ENCODE data around the gene TOR3A.
"Not testable (repeated sequence)": the region's sequence is repeated elsewhere in the genome, so short reads cannot be mapped to it uniquely, and the experiment has no call there.

TOR3A gene, protein sequence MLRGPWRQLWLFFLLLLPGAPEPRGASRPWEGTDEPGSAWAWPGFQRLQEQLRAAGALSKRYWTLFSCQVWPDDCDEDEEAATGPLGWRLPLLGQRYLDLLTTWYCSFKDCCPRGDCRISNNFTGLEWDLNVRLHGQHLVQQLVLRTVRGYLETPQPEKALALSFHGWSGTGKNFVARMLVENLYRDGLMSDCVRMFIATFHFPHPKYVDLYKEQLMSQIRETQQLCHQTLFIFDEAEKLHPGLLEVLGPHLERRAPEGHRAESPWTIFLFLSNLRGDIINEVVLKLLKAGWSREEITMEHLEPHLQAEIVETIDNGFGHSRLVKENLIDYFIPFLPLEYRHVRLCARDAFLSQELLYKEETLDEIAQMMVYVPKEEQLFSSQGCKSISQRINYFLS

DNA sequence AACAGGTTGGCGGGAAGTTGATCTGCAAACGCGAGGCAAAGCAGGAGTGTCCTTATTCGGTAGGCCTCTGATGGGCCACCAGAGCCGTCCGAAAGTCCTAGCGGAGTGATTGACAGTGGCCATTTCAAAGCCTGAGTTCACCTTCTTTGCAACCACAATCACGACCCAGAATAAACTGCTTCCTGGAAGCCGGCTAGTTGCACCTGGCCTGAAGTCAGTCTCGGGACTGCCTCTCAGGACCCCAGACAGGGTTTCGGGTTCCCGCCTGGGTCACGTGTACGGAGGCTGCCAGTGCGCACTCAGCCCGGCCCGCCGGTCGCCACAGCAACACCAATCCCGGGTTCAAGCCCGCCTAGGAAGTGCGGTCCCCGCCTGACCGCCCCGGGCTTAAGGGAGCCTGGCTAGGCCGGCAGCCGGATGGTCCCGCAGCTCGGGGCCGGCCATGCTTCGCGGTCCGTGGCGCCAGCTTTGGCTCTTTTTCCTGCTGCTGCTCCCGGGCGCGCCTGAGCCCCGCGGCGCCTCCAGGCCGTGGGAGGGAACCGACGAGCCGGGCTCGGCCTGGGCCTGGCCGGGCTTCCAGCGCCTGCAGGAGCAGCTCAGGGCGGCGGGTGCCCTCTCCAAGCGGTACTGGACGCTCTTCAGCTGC is at the start of gene TOR3A:
Gene TOR3A (plus strand): TSS at position 384 of the 646 bp plus-strand sequence. CDS start 59 bp downstream, at position 443.
- peak; percentile 84 for DNase-seq

DNA sequence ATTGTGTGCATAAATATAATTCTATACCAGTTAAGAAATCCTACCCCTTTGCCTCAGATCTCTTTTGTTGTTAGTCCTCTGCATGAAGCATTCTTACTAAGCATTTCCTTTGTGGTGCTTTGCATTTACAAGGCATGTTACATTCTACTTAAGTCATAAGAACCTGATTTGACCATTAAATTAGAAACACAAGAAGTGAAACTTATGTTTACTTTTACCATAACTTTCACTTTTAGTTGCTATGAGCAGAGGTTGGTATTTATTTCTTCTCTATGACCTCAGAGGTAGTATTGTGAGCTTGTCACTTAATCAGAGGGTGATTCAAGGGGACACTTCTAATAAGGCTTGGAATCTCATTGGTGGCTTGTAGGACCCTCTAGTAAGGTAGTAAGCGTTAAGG is 47.1 kb upstream of the TOR3A start:
- DNase-seq, result peak; percentile 17

DNA sequence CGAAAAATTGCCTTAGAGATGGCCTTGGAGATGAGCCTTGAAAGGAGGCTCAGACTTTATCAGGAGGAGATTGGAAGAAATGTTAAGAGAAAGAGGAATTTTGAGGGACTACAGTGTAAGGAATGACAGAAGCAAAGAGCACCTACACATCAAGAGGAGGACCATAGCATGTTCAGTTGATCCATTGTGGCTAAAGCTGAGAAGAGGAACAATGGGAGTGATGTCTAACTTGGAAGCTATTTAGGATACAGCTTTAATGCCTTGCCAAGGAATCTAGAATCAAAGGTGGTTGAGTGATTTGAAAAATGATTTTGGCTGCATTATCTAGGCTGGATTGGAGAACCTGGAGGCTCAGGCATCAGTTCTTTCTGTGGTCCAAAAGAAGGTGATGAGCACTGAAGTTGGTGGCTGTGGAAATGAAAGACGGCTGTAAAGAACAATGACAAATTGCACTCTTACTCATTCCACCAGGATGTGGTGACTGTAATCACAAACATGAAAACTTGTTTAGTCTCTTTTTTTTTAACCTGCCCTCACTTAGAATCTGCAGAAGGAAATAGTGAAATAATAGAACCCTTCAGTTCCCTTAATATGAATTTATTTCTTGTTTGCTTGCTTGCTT is 44.9 kb upstream of the TOR3A start:
- DNase-seq, result no peak

DNA sequence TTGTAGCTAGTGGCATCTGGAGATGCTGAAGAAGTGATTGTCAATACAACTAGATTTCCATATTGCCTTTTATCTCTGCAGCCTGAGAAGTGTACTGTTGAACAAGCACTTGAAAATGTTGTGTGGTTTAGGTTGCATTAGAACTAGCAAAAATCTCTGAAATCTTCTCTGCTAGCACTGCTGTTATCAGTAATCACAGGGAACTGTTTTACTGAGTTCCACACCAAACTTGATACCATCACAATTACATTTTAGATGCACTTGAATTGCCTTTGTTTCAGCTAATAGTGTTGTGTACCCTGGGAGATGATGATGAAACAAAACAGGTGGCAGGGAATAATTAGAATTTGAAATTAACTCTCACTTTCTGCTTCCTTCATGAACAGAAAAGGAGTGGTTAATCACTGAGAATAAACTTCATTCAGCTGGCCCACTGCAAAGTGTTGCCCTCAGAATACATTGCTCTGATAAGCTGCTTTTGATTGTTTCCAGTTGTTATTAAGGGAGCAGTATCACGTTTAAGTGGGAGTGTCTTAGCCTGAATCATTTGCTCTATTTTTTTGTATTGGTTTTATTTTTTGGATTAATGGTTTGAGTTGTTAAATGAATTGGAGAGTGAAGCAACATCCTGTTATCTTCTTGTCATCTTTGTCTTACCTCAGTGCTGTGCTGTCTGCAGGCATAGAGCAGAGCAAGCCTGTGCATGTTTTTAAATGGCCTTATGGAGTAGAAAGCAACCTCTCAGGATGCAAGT is 43.2 kb upstream of the TOR3A start:
- DNase-seq, result peak; percentile 10

DNA sequence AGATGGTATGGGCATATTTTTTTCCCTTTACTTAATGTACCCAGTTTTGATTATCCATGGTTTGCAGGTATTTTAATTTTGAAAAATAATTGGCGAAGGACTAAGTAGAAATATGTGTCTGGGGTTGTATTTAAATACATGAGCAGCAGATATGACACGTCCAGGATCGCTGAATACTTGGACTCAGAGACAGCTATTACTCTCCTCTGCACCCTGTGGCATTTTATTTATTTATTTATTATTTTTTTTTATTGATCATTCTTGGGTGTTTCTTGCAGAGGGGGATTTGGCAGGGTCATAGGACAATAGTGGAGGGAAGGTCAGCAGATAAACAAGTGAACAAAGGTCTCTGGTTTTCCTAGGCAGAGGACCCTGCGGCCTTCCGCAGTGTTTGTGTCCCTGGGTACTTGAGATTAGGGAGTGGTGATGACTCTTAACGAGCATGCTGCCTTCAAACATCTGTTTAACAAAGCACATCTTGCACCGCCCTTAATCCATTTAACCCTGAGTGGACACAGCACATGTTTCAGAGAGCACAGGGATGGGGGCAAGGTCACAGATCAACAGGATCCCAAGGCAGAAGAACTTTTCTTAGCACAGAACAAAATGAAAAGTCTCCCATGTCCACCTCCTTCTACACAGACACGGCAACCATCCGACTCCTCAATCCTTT is 42.2 kb upstream of the TOR3A start:
- DNase-seq, result not testable (repeated sequence)

DNA sequence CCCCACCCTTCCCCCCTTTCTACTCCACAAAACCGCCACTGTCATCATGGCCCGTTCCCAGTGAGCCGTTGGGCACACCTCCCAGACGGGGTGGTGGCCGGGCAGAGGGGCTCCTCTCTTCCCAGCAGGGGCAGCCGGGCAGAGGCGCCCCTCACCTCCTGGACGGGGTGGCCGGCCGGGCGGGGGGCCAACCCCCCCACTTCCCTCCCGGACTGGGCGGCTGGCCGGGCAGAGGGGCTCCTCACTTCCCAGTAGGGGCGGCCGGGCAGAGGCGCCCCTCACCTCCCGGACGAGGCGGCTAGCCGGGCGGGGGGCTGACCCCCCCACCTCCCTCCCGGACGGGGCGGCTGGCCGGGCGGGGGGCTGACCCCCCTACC is 41.7 kb upstream of the TOR3A start:
- not testable (repeated sequence) for DNase-seq

DNA sequence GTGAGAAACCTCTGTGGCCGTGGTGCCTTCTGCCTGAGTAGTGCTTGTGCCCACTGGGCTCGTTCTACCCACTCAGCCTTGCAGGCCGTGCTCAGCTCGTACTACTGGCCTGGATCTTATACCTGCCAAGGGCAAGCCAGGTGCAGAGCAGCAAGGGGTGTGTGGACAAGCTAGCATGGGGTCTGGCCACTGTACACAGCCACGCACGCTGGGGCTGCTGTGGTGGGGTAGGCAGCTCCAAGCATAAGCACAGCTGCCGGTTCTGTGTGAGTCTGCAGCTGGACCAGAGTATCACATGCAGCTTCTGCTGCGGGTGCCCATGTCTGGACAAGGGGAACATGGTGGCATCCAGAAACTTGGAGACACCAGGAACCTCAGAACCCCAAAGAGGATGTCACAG is 39.8 kb upstream of the TOR3A start:
- no peak for DNase-seq

DNA sequence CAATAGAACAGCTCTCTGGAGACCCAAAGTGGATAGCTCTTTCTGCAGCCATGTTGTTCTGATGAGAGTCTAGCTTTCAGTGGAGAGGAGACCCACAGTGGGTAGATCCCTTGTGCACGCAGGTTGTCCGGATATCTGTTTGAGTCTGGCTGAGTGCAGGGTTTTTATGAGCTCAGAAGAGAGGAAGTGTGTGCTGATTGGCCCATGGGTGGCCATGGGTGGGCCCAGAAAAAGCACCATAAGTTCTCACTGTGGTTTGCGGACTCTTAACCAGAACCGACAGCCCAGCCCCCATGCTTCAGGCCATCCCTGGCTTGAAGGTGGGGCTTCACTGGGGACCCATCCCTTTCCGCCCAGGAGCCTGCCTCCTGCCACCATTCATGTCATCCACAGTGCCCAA is 39.2 kb upstream of the TOR3A start:
- no peak for DNase-seq

DNA sequence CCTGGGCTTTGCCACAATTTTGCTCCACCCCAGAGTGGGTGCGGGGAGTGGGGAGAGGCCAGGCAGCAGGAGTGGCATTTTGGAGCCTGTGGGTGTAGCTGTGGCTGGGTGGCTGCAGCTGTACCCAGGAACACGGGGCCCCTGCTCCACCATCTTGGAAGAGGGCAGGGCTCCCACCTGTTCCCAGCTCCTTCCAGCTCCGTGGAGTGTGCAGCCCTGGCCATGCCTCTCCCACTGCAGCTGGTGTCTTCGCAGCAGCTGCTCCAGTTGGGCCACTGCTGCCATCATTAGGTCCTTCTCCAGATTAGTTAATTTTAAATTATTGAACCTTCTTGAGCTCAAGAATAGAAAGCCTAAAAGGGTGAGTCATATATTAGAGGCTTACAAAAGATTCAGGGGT is 38.6 kb upstream of the TOR3A start:
- no peak for DNase-seq

DNA sequence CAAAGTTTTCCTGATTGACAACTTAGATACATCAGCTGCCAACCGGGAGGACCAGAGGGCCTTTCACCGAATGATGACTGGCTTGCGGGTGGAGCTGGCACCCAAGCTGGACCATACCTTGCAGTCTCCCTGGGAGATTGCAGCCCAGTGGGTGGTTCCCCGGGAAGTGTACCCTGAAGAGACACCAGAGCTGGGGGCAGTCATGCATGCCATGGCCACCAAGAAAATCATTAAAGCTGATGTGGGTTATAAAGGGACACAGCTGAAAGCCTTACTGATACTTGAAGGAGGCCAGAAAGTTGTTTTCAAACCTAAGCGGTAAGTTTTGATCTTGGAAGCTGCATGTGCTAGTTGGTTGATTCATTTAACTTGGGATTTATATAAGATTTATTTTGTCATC is 38.0 kb upstream of the TOR3A start:
- no peak for DNase-seq

DNA sequence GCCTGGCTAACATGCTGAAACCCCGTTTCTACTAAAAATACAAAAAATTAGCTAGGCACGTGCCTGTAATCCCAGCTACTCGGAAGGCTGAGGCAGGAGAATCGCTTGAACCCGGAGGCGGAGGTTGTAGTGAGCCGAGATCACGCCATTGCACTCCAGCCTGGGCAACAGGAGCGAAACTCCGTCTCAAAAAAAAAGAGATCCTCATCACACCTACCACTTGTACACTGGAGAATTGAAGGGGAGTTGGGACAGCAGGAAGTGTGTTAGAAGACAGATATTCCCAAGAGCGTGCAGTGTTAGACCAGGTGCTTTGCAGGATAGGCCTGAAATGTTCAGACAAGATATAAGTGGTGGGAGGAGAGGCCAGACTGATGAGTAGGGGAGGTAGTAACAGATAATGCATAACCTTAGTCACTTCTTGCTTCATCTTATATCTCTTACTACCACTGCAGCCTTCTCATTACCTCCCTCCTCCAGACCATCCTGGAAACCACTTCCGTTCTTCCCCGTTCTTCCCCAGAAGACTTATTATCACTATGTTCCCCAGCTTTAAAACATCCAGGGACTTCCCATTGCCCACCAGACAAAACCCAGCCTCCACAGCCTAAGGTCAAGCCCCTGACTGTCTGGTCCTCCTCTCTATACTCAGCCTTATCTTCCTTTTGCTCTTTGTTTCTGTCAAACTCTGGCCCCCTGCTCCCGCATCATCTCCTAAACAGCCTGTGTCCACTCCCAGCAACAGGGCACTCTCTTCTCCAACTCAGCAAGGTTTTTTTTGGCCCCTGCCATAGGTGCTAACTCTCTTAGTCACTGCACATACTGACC is 34.8 kb upstream of the TOR3A start:
- DNase-seq, result no peak

DNA sequence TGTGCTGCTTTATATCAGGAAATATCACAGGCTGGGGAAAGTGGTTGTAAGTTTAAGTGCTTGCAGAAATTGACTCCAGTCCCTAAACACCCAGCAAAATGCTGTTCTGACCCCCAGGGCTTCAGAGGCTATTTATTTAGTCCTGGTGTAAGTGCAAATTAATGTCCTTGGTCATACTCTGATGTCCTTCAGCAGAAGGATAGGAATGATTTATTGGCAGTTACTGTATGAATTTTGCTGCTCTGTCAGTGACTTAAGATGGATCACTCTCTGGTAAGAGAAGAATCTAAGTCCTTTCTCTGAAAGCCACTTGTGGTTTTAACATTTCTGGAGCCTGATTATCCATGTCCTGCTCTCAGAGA is 34.3 kb upstream of the TOR3A start:
- DNase-seq, result peak; percentile 27

DNA sequence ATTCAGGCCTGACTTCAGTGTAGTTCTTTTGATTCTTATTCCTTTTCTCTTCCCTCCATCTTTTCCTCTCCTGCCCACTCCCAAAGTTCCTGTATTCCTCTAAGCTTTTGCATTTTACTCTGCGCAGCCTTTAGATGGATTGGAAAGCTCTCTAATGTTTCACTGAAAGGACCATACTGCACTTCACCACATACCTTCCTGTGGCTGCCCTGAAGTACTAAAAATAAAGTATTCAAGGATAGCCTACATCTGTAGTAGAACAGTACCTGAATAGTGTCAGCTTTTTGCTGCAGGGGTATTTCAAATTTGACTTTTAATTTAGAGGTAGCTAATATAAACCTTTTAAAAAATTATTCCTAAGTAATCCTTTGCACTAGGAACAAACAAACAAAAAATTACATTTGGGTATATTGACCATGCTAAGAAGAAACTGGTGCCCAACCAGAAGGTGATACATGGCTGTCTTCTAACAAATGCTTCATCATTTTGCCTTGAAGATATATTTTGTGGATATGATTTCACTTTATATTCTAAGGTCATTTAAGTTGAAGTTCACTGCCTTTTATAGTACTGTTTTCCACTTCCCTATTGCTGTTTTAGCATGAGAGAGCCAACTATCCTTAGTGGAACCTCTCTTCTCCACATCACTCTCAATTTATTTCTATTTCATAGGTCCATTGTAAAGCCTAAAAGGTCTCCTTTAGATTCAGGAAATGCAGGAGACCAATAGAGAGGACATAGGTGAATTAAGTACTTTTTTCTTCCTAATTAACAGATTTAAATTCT is 33.3 kb upstream of the TOR3A start:
- DNase-seq, result no peak

DNA sequence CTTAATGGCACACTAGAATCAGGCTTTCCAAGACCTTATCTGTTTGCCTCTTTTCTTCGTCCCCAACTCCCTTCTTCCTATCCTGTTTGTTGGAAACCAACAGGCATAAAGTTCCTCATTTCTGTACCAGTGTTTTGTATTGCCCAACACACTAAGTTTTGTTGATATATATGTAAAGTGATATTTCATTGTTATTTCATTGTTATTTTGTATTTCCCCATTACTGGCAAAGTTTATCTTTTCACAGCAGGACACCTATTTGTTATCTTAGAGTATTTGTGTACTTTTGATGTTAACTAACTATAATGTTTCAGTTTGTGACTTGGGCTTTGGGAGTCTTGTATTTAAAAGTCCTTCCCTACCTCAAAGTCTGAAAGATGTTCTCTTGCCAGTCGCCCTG is 29.1 kb upstream of the TOR3A start:
- no peak for DNase-seq

DNA sequence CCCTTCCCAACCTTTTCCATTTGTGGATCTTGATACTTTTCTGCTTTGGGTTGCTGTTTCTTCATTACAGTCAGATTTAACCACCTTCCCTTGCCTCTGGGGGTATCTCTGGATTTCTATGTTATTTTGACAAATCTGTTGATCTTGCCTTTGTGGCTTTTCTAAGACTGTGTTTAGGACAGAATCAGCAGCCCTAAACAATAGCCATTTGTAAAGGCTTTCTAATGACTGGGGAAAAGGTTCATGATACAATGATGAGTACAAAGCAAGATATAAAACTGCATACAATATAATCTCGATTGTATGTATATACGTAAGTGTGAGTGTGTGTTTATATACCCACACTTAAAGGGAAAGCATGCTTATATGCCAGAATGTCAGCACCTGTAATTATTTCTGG is 28.4 kb upstream of the TOR3A start:
- DNase-seq, result no peak

DNA sequence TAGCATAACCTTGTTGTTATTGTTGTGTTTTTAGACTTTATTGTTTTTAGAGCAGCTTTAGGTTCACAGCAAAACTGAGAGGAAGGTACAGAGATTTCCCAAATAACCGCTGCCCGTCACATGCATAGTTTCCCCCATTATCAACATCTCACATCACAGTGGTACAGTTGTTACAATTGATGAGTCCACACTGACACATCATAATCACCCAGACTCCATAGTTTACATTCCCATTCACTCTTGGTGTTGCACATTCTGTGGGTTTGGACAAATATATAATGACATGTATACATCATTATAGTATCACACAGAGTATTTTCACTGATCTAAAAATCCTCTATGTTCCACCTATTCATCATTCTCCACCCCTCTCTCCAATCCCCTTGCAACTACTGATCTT is 25.9 kb upstream of the TOR3A start:
- DNase-seq, result no peak

DNA sequence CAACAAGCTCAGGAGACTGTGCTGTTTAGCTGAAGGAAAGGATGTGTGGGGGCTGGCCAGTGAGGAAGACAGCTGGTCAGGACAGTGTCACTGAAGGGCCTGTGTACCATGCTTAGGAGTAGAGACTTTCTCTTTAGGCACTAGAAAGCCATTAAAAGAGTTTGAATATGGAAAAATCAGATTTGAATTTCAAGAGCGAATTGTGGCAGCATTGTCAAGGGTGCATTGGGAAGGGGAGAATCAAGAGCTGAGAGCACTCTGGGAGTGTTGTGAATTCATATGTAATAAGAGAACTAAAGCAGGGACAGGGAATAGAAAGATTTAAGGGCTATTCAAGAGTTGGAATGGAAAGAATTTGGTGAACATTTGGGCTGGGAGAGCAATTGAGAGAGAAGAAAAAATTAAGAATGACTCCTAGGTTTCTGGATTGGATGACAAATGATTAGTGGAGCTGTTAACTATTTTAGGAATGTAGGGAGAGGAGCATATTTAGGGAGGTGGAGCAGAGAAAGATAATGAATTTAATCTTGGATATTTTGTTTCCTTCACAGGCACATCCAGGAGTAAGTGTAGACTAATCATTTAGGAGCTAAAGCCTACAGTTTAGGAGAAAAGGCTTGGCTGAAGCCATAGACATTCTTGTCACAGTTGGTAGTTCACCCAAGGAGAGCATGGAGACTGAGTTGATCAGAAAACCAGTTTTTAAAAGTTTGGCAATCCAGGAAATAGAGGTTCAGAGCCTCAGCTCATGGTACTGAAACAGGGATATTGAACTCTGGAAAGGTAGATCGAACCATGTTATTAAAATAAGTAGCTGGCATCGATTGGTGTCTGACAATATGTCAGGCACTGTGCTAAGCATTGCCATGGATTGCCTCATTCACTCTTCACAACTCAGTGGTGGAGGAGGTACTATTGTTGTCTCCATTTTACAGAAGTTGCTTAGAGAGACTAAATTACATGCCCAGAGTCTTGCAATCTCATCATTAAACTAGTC is 23.1 kb upstream of the TOR3A start:
- no peak for DNase-seq

DNA sequence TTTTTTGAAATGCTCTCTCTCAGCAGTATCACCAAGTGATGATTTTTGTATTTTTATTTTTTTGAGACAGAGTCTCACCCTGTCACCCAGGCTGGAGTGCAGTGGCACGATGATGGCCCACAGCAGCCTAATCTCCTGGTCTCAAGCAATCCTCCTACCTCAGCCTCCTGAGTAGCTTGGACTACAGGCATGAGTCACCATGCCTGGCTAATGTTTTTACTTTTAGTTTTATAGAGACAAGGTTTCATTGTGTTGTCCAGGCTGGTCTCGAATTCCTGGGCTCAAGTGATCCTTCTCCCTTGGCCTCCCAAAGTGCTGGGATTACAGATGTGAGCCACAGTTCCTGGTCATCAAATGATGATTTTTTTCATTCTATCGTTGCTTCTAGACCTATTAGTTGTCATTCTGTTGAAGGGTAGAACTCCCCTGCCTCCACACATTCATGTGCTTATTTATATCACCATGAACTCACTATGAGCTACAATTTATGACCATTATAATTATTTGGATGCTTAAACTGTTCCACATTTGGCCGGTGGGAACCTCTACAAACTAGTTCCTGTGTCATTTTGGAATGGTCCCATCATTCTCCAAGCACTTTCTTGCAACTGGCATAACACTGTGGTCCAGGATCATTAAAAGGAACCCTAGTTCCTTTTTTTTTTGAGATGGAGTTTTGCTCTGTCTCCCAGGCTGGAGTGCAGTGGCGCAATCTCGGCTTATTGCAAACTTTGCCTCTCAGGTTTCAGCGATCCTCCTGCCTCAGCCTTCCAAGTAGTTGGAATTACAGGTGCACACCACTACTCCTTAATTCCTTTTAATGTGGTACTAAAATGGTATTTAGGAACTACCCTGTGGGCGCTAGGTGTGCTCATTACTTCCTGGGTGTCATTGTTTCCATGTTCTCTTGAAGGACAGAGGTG is 20.2 kb upstream of the TOR3A start:
- no peak for DNase-seq

DNA sequence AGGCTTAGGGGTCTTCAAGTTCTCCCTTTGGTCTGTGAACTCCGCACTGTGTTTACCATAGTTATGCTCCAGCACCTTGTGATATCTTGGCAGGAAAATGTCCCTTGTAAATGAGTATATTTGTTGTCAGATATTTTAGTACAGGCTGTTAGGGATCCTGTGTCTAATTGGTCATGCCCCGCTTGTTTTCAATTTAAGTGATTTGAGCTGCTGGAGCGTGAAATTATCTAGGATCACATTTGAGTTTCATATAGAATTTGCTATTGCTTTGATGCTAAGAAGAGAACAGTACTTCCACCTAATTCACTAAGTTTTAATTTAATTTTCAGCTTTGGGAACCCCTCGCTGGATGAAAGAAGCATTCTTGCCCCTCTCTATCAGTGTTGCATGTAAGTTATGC is 15.4 kb upstream of the TOR3A start:
- DNase-seq, result no peak

Data from DMS79 treated with DMSO at 0.1 percent for 48 hours (cell line).